Calu3 (cell line): Measurements from ENCODE around the gene RAD51B. TPM values are rescaled to one million over a fixed set of nuclear protein-coding genes. Genes with fewer than 3 reads are reported as not detected.

ENCODE experiments used
- BruUV-seq: library from RNA; stranded (reverse); fragments of 400-500 nt; replicated peaks from 2 replicates; lab custom pipeline; 2021; lab: Mats Ljungman, UMichigan
- CTCF ChIA-PET: fragments of 300-600 bp; sonication (Branson Sonifier 250); formaldehyde crosslinking; loops from one replicate; lab custom pipeline; 2022; ENCODE audit warnings: antibody characterized with exemption; lab: Charles Lee
- DNase-seq: peaks from one replicate; pipeline ENCODE4 v3.0.0; 2022
- H3K27ac Mint-ChIP-seq: one replicate; pipeline ENCODE4 v1.8.0; 2022; ENCODE audit warnings: mixed read lengths; ENCODE audit not compliant: unreplicated experiment
- H3K27me3 Mint-ChIP-seq: one replicate; pipeline ENCODE4 v1.8.0; 2022; ENCODE audit warnings: mixed read lengths; ENCODE audit not compliant: unreplicated experiment
- H3K36me3 Mint-ChIP-seq: one replicate; pipeline ENCODE4 v1.8.0; 2022; ENCODE audit warnings: mild to moderate bottlenecking, moderate library complexity, mixed read lengths; ENCODE audit not compliant: insufficient read depth, unreplicated experiment
- H3K4me1 Mint-ChIP-seq: one replicate; pipeline ENCODE4 v1.8.0; 2022; ENCODE audit warnings: mild to moderate bottlenecking, low read depth, mixed read lengths; ENCODE audit not compliant: unreplicated experiment
- H3K4me3 Mint-ChIP-seq: one replicate; pipeline ENCODE4 v1.8.0; 2022; ENCODE audit warnings: mild to moderate bottlenecking, low read depth, moderate library complexity, mixed read lengths; ENCODE audit not compliant: unreplicated experiment
- H3K9me3 Mint-ChIP-seq: one replicate; pipeline ENCODE4 v1.8.0; 2022; ENCODE audit warnings: low read depth, mixed read lengths; ENCODE audit not compliant: unreplicated experiment
- intact Hi-C: fragments of 100-400 bp; cut with micrococcal nuclease; formaldehyde crosslinking; loops from one replicate; pipeline ENCODE4 v1.10.0; 2022; ENCODE audit not compliant: unreplicated experiment
- total RNA-seq: library from RNA; stranded (reverse); gene quantifications from 2 replicates; pipeline ENCODE4 v1.2.3, GENCODE V29; 2022
- TF ChIP-seq, protein P1 (sequence below): fragments of 200-600 bp; IDR thresholded peaks from one replicate; pipeline ENCODE4 v1.8.0; 2022; ENCODE audit warnings: antibody characterized with exemption; ENCODE audit not compliant: unreplicated experiment

Gene RAD51B
- total RNA-seq, 1 experiment from 2014 or later: 24.7 TPM

DNA sequence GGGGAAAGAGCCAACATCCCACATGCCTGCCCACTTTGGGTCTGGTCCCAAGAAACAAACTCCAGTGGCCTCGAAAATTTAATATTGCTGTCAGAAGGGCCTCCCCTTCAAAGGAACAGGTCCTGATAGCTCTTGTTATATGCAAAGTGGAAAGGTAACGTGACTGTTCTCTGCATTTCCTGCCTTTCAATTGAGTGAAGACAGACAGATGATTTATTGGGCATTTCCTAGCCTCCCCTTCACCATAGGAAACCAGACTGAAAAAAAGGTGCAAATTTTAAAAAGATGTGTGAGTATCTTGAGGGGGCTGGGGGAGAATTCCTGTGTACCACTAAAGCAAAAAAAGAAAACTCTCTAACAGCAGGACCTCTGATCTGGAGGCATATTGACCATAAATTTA is 738.1 kb downstream of the RAD51B start:
- CTCF ChIA-PET: no interaction called here
- Mint-ChIP-seq H3K27ac (no peak overlapping the region), H3K9me3 (peaks cover 2% of the 10 kb centered on the region)

DNA sequence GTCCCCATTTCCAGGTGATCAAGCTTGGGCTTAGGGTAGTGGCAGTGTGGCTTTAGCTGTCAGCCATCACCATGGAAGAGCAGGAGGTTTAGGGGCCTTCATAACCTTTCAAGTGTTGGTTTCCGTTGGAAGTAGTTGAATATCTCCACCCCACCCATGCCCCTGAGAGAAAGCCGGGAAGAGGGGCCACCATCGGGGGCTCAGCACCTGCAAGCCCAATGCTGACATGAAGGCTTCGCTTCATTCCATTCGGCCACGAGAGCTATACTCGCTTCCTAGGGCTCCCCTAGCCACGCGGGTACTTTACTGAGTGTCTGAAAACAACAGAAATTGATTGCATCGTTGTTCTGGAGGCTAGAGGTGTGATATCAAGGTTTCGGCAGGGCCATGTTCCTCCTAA is 738.5 kb downstream of the RAD51B start:
- TF ChIP-seq, protein P1, sequence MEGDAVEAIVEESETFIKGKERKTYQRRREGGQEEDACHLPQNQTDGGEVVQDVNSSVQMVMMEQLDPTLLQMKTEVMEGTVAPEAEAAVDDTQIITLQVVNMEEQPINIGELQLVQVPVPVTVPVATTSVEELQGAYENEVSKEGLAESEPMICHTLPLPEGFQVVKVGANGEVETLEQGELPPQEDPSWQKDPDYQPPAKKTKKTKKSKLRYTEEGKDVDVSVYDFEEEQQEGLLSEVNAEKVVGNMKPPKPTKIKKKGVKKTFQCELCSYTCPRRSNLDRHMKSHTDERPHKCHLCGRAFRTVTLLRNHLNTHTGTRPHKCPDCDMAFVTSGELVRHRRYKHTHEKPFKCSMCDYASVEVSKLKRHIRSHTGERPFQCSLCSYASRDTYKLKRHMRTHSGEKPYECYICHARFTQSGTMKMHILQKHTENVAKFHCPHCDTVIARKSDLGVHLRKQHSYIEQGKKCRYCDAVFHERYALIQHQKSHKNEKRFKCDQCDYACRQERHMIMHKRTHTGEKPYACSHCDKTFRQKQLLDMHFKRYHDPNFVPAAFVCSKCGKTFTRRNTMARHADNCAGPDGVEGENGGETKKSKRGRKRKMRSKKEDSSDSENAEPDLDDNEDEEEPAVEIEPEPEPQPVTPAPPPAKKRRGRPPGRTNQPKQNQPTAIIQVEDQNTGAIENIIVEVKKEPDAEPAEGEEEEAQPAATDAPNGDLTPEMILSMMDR: no peak
- intact Hi-C loops: no loop called here
- CTCF ChIA-PET: no interaction called here
- no TSS peak for BruUV-seq
- no peak overlapping the region for H3K4me3 Mint-ChIP-seq
- peaks cover 19% of the 10 kb centered on the region for H3K4me1 Mint-ChIP-seq
- peaks cover 2% of the 10 kb centered on the region for H3K9me3 Mint-ChIP-seq
- H3K27me3 Mint-ChIP-seq: no peaks in the 10 kb centered on the region
- no peaks in the 10 kb centered on the region for H3K36me3 Mint-ChIP-seq
- DNase-seq: no peak
- no peak overlapping the region for H3K27ac Mint-ChIP-seq

More for the DNA sequence above, 738.1 kb downstream of the RAD51B start:
- intact Hi-C loops: no loop called here
- DNase-seq: no peak
- TF ChIP-seq, protein P1: no peak
- Mint-ChIP-seq H3K4me3 (no peak overlapping the region), H3K4me1 (peaks cover 16% of the 10 kb centered on the region), H3K36me3 (no peaks in the 10 kb centered on the region), H3K27me3 (no peaks in the 10 kb centered on the region)
- no TSS peak for BruUV-seq

DNA sequence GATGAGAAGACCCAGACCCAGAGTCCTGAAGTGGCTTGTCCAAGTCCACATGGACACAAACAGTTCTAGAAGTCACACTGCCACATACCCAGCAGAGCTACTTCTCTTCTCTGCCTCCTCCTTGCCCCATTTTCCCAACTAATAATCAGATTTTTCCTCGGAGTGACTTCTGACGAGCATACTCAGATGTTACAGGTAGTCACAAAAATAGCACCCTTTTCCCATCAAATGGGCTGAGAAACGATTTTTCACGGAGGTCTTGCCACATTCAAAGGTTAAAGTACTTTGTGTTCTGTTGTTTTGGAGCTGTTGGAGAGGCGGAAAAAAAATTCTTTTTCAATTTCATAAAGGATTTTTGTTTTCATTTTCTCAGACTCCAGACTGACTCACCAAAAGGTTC is 740.4 kb downstream of the RAD51B start:
- no peak for DNase-seq
- Mint-ChIP-seq H3K9me3 (peaks cover 2% of the 10 kb centered on the region), H3K36me3 (no peaks in the 10 kb centered on the region), H3K4me1 (peaks cover 17% of the 10 kb centered on the region), H3K27me3 (no peaks in the 10 kb centered on the region), H3K27ac (no peak overlapping the region), H3K4me3 (no peak overlapping the region)
- BruUV-seq: no TSS peak
- CTCF ChIA-PET: no interaction called here
- TF ChIP-seq, protein P1: no peak
- intact Hi-C loops: no loop called here

DNA sequence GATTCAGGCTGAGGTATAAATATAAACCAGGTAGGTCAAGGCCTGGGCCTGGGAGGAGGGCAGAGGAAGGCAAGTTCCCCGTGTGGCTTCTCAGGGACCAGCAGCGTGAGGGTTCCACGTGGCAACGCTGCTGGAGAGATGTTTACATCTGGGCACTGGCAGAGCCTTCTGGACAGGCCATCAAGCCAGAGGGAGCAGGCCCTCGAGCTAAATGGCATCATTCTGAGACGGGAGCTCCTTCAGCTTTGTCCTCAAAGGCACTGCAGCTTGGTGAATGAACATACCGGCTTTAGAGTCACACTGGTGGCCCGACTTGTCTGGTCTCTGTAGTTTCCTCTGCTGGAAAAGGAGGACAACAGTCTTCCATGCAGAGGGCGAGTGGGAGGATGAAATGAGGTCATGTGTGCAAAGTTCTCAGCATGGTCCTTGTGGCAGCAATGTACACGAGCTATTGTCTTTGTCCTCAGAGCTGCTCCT is 742.0 kb downstream of the RAD51B start:
- TF ChIP-seq, protein P1: no peak
- CTCF ChIA-PET: interaction anchor here (0.9 kb wide), 1 partner anchor 44 kb away, joined by 3 read pairs; no protein-coding TSS in a partner anchor
- H3K27me3 Mint-ChIP-seq: no peaks in the 10 kb centered on the region
- H3K4me3 Mint-ChIP-seq: no peak overlapping the region
- no TSS peak for BruUV-seq
- H3K27ac Mint-ChIP-seq: no peak overlapping the region
- H3K36me3 Mint-ChIP-seq: no peaks in the 10 kb centered on the region
- intact Hi-C loops: no loop called here
- DNase-seq: no peak
- H3K9me3 Mint-ChIP-seq: peaks cover 2% of the 10 kb centered on the region
- H3K4me1 Mint-ChIP-seq: peaks cover 27% of the 10 kb centered on the region
